Mesenchymal stem cell (in vitro differentiated cells and primary cell): ENCODE results near the gene TSPAN4.

Source experiments
- DNase-seq: peaks from one replicate; pipeline ENCODE4 v3.0.0-alpha.2; 2013
- H2AFZ ChIP-seq: one replicate; pipeline ENCODE4 v1.6.1; 2013; ENCODE audit warnings: low read depth, mild to moderate bottlenecking, control low read depth, inconsistent platforms, low read length, moderate library complexity
- H2AK5ac ChIP-seq: 2 replicates; pipeline ENCODE4 v1.6.1; 2013; ENCODE audit warnings: low read length, moderate library complexity, mild to moderate bottlenecking, inconsistent platforms; ENCODE audit not compliant: severe bottlenecking
- H2BK120ac ChIP-seq: one replicate; pipeline ENCODE4 v1.6.1; 2013; ENCODE audit warnings: low read depth, mild to moderate bottlenecking, inconsistent platforms, low read length, moderate library complexity
- H2BK12ac ChIP-seq, 2 experiments: one replicate each; pipeline ENCODE4 v1.6.1; 2013; ENCODE audit warnings: inconsistent platforms in 2 of 2, low read length in 2 of 2, mild to moderate bottlenecking in 2 of 2, moderate library complexity in 2 of 2, control low read depth in 1 of 2
- H2BK15ac ChIP-seq: one replicate; pipeline ENCODE4 v1.6.1; 2013; ENCODE audit warnings: mild to moderate bottlenecking, low read depth, inconsistent platforms; ENCODE audit not compliant: poor library complexity, severe bottlenecking
- H2BK5ac ChIP-seq: 2 replicates; pipeline ENCODE4 v1.6.1; 2013; ENCODE audit warnings: low read depth, mild to moderate bottlenecking, low read length, control low read depth, inconsistent platforms; ENCODE audit not compliant: poor library complexity, severe bottlenecking
- H3K14ac ChIP-seq, 2 experiments: one replicate each; pipeline ENCODE4 v1.6.1; 2013; ENCODE audit warnings: inconsistent platforms in 2 of 2, low read length in 2 of 2, control low read depth in 1 of 2, mild to moderate bottlenecking in 1 of 2, moderate library complexity in 1 of 2
- H3K18ac ChIP-seq, 2 experiments: one replicate each; pipeline ENCODE4 v1.6.1; 2013; ENCODE audit warnings: inconsistent platforms in 2 of 2, low read length in 2 of 2, control low read depth in 1 of 2, low read depth in 1 of 2, mild to moderate bottlenecking in 1 of 2
- H3K23ac ChIP-seq, 2 experiments: one replicate each; pipeline ENCODE4 v1.6.1; 2013; ENCODE audit warnings: inconsistent platforms in 2 of 2, low read length in 2 of 2, mild to moderate bottlenecking in 2 of 2, moderate library complexity in 2 of 2, control low read depth in 1 of 2
- H3K27ac ChIP-seq: 2 replicates; pipeline ENCODE4 v1.5.1; 2013; ENCODE audit warnings: mild to moderate bottlenecking, moderate library complexity, low read length, control low read depth, inconsistent platforms; ENCODE audit not compliant: poor library complexity, severe bottlenecking
- H3K27me3 ChIP-seq, 2 experiments: 2 replicates each; pipeline versions ENCODE4 v1.6.1 to v1.7.0; 2013; ENCODE audit warnings: low read length in 2 of 2, mild to moderate bottlenecking in 2 of 2, moderate library complexity in 2 of 2, control low read depth in 1 of 2, inconsistent platforms in 1 of 2; ENCODE audit not compliant: control insufficient read depth in 1 of 2, insufficient read depth in 1 of 2
- H3K36me3 ChIP-seq, 2 experiments: 2 replicates each; pipeline versions ENCODE4 v1.6.1 to v1.7.0; 2013; ENCODE audit warnings: low read length in 2 of 2, control low read depth in 1 of 2, inconsistent platforms in 1 of 2, low read depth in 1 of 2, mild to moderate bottlenecking in 1 of 2; ENCODE audit not compliant: insufficient read depth in 2 of 2, control insufficient read depth in 1 of 2
- H3K4ac ChIP-seq, 2 experiments: one replicate each; pipeline ENCODE4 v1.6.1; 2013; ENCODE audit warnings: inconsistent platforms in 2 of 2, low read length in 2 of 2, mild to moderate bottlenecking in 2 of 2, moderate library complexity in 2 of 2, control low read depth in 1 of 2, low read depth in 1 of 2
- H3K4me1 ChIP-seq: 2 replicates; pipeline ENCODE4 v1.6.1; 2013; ENCODE audit warnings: low read depth, low read length, control low read depth; ENCODE audit not compliant: control insufficient read depth, insufficient read depth
- H3K4me2 ChIP-seq: 2 replicates; pipeline ENCODE4 v1.6.1; 2013; ENCODE audit warnings: low read length, mild to moderate bottlenecking, inconsistent platforms; ENCODE audit not compliant: poor library complexity, severe bottlenecking
- H3K4me3 ChIP-seq, 2 experiments: 2 replicates each; pipeline versions ENCODE4 v1.5.1 to v1.7.0; 2013; ENCODE audit warnings: low read length in 2 of 2, mild to moderate bottlenecking in 2 of 2, control low read depth in 1 of 2, low read depth in 1 of 2; ENCODE audit not compliant: insufficient read depth in 1 of 2
- H3K79me1 ChIP-seq: replicated peaks from 2 replicates; pipeline ENCODE4 v1.6.1; 2013; ENCODE audit warnings: mild to moderate bottlenecking, control low read depth, low read length, inconsistent platforms; ENCODE audit not compliant: poor library complexity, severe bottlenecking
- H3K9ac ChIP-seq: 2 replicates; pipeline ENCODE4 v1.7.0; 2013; ENCODE audit warnings: mild to moderate bottlenecking, low read length, moderate library complexity
- H3K9me3 ChIP-seq: 2 replicates; pipeline ENCODE4 v1.7.0; 2013; ENCODE audit warnings: mild to moderate bottlenecking, low read length; ENCODE audit not compliant: control insufficient read depth
- H4K8ac ChIP-seq: one replicate; pipeline ENCODE4 v1.6.1; 2013; ENCODE audit warnings: inconsistent platforms, mild to moderate bottlenecking, low read length, moderate library complexity
- H4K91ac ChIP-seq: one replicate; pipeline ENCODE4 v1.6.1; 2013; ENCODE audit warnings: mild to moderate bottlenecking, low read length, inconsistent platforms
- WGBS: methylation state at CpG from one replicate; pipeline ENCODE4 v1.1.7; 2013; ENCODE audit warnings: mixed read lengths; 5-methylcytosine and 5-hydroxymethylcytosine counted together

TSPAN4 gene

GRCh38 chr11:827146-827896, 15.3 kb upstream of the TSPAN4 start:
- Histone ChIP-seq H3K4me2 (peak overlapping the region; percentile 84), H2AK5ac (no peak overlapping the region), H2BK12ac (no peak overlapping the region), H3K4me1 (peaks cover 67% of the 10 kb centered on the region), H4K91ac (no peak overlapping the region), H2AFZ (no peak overlapping the region), H3K4me3 (peak overlapping the region; percentile 47), H3K23ac (no peak overlapping the region), H3K36me3 (peaks cover 21 to 34% of the 10 kb centered on the region in 2 experiments), H3K79me1 (peaks cover 11% of the 10 kb centered on the region), H3K14ac (no peak overlapping the region), H3K9me3 (no peaks in the 10 kb centered on the region), H3K9ac (no peak overlapping the region), H3K27me3 (peaks cover 0 to 17% of the 10 kb centered on the region in 2 experiments), H3K27ac (no peak overlapping the region), H4K8ac (no peak overlapping the region), H3K18ac (no peak overlapping the region), H3K4ac (no peak overlapping the region), H2BK15ac (peak overlapping the region; percentile 19), H2BK5ac (no peak overlapping the region), H2BK120ac (no peak overlapping the region)
- no peak for DNase-seq
- 6% methylated on average over 41 of the region's 66 CpGs for WGBS

- Histone ChIP-seq H3K9me3 (no peaks in the 10 kb centered on the region), H2BK15ac (peak within 1 kb of the TSS; percentile 41), H3K27ac (no peak within 1 kb of the TSS), H3K79me1 (peaks cover 10% of the 10 kb centered on the region), H4K8ac (peak within 1 kb of the TSS; percentile 45), H3K36me3 (peaks cover 18 to 31% of the 10 kb centered on the region in 2 experiments), H4K91ac (peak within 1 kb of the TSS; percentile 35), H3K23ac (no peak within 1 kb of the TSS), H3K27me3 (peaks cover 0 to 17% of the 10 kb centered on the region in 2 experiments), H2BK5ac (no peak within 1 kb of the TSS), H2AFZ (no peak within 1 kb of the TSS), H3K4ac (no peak within 1 kb of the TSS), H3K4me1 (peaks cover 67% of the 10 kb centered on the region), H2BK12ac (no peak within 1 kb of the TSS), H3K4me3 (peak within 1 kb of the TSS; percentile 47), H3K4me2 (peak within 1 kb of the TSS; percentile 84), H3K18ac (peak within 1 kb of the TSS in 1 of 2 experiments; percentile 31), H3K14ac (no peak within 1 kb of the TSS), H2BK120ac (no peak within 1 kb of the TSS), H2AK5ac (no peak within 1 kb of the TSS), H3K9ac (no peak within 1 kb of the TSS)
- WGBS: 69% methylated on average over 5 of the region's 5 CpGs
- DNase-seq: no peak
These were observed 14.8 kb upstream of the TSPAN4 start, which contains the start of gene CRACR2B for GRCh38 chr11:827897-828192. CRACR2B (plus strand) TSS chr11:827919; CDS start chr11:828608, 689 bp downstream.

- peak overlapping the region in 1 of 2 experiments; percentile 8 for H2BK12ac ChIP-seq
- peak overlapping the region; percentile 35 for H4K91ac ChIP-seq
- H3K9ac ChIP-seq: no peak overlapping the region
- H3K27ac ChIP-seq: peak overlapping the region; percentile 8
- peak overlapping the region; percentile 81 for H3K4me2 ChIP-seq
- H2BK5ac ChIP-seq: no peak overlapping the region
- H2BK120ac ChIP-seq: no peak overlapping the region
- peaks cover 0 to 17% of the 10 kb centered on the region in 2 experiments for H3K27me3 ChIP-seq
- no peak for DNase-seq
- H3K36me3 ChIP-seq: peaks cover 18 to 25% of the 10 kb centered on the region in 2 experiments
- H3K14ac ChIP-seq: no peak overlapping the region
- H2BK15ac ChIP-seq: no peak overlapping the region
- no peaks in the 10 kb centered on the region for H3K9me3 ChIP-seq
- no peak overlapping the region for H2AK5ac ChIP-seq
- peaks cover 8% of the 10 kb centered on the region for H3K79me1 ChIP-seq
- H3K4me1 ChIP-seq: peaks cover 67% of the 10 kb centered on the region
- H3K4ac ChIP-seq: peak overlapping the region in 1 of 2 experiments; percentile 34
- peak overlapping the region; percentile 59 for H4K8ac ChIP-seq
- no peak overlapping the region for H3K23ac ChIP-seq
- H3K4me3 ChIP-seq: no peak overlapping the region
- H3K18ac ChIP-seq: peak overlapping the region in 1 of 2 experiments; percentile 31
- WGBS: 48% methylated on average over 20 of the region's 21 CpGs
- peak overlapping the region; percentile 6 for H2AFZ ChIP-seq
These were observed 14.0 kb upstream of the TSPAN4 start for GRCh38 chr11:828506-829175.

GRCh38 chr11:829176-829846, 13.3 kb upstream of the TSPAN4 start:
- peaks cover 14 to 19% of the 10 kb centered on the region in 2 experiments for H3K36me3 ChIP-seq
- H3K4ac ChIP-seq: peak overlapping the region in 1 of 2 experiments; percentile 34
- WGBS: 9% methylated on average over 39 of the region's 40 CpGs
- peak overlapping the region in 1 of 2 experiments; percentile 66 for H2BK12ac ChIP-seq
- H3K27ac ChIP-seq: peak overlapping the region; percentile 8
- H3K27me3 ChIP-seq: peaks cover 0 to 17% of the 10 kb centered on the region in 2 experiments
- peak overlapping the region; percentile 6 for H2AFZ ChIP-seq
- peak overlapping the region; percentile 29 to 64 for H3K18ac ChIP-seq
- H2BK5ac ChIP-seq: no peak overlapping the region
- peak overlapping the region in 1 of 2 experiments; percentile 51 for H3K14ac ChIP-seq
- peak overlapping the region; percentile 59 for H4K8ac ChIP-seq
- H3K4me3 ChIP-seq: peak overlapping the region; percentile 37 to 64
- no peak overlapping the region for H3K9ac ChIP-seq
- H4K91ac ChIP-seq: peak overlapping the region; percentile 32
- no peak overlapping the region for H2BK120ac ChIP-seq
- no peak overlapping the region for H3K23ac ChIP-seq
- peaks cover 2% of the 10 kb centered on the region for H3K79me1 ChIP-seq
- peak overlapping the region; percentile 44 for H2BK15ac ChIP-seq
- no peaks in the 10 kb centered on the region for H3K9me3 ChIP-seq
- H2AK5ac ChIP-seq: no peak overlapping the region
- H3K4me2 ChIP-seq: peak overlapping the region; percentile 81
- DNase-seq: no peak
- H3K4me1 ChIP-seq: peaks cover 71% of the 10 kb centered on the region
